Measurements from ENCODE around the gene RAB24.

The RAB24 gene

DNA sequence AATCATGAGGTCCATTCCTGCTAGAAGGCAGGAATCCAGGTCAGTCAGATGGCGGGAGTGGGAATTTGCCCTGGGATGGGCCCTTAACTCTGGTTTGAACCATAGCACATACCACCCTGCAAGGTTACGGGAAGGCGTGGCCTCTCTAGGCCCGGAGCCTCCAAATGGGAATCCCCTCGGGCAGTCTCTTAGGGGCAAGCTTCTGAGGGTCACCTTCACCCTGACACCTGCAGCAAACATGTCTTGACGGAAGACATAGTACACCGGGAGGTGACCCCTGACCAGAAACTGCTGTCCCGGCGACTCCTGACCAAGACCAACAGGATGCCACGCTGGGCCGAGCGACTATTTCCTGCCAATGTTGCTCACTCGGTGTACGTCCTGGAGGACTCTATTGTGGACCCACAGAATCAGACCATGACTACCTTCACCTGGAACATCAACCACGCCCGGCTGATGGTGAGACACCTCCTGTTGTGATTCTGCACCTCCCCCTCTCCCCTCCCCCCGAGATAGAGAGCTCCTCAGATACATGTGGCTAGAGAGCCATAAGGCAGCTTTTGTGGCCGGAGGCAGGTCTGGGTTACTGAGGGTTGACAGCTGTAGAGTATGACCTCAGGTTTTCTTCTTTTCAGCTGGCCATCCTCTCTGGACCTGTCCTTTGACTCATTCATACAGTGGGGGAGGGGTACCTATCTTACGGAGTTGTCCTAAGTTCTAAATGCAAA lies 1.0 kb upstream of the RAB24 start:
- DNase-seq (ENCODE audit: low read depth) = no peak
- TF ChIP-seq, protein P1, sequence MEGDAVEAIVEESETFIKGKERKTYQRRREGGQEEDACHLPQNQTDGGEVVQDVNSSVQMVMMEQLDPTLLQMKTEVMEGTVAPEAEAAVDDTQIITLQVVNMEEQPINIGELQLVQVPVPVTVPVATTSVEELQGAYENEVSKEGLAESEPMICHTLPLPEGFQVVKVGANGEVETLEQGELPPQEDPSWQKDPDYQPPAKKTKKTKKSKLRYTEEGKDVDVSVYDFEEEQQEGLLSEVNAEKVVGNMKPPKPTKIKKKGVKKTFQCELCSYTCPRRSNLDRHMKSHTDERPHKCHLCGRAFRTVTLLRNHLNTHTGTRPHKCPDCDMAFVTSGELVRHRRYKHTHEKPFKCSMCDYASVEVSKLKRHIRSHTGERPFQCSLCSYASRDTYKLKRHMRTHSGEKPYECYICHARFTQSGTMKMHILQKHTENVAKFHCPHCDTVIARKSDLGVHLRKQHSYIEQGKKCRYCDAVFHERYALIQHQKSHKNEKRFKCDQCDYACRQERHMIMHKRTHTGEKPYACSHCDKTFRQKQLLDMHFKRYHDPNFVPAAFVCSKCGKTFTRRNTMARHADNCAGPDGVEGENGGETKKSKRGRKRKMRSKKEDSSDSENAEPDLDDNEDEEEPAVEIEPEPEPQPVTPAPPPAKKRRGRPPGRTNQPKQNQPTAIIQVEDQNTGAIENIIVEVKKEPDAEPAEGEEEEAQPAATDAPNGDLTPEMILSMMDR (IDR thresholded peaks at IDR 0.05; ENCODE audit: control insufficient read depth, extremely low read depth, insufficient read depth) = no peak
- peak overlapping the region; percentile 91 for H3K4me3 ChIP-seq (ENCODE audit: low read depth, low read length)

DNA sequence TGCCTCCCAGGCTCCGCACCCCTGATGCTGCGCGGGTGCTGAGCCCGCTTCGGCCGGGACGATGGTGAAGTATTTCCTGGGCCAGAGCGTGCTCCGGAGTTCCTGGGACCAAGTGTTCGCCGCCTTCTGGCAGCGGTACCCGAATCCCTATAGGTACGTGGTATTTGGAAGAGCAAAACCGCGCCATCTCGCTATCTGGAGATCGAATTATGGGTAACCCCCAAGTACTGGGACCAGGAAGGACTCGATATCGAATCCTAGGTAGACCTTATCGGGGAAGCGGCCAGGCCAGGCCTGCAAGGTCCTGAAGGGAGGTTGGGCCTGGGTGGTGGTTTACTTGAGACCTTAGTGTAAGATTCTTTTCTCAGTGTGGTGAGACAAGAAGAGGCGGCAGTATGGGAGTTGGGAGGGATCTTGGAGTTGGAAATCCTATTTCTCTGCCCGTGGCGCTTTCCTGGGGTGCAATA lies 439 bp upstream of the RAB24 start:
- DNase-seq (ENCODE audit: low read depth) = no peak
- TF ChIP-seq, protein P1 (IDR thresholded peaks at IDR 0.05; ENCODE audit: control insufficient read depth, extremely low read depth, insufficient read depth) = no peak
- H3K4me3 ChIP-seq (ENCODE audit: low read depth, low read length) = peak overlapping the region; percentile 91

DNA sequence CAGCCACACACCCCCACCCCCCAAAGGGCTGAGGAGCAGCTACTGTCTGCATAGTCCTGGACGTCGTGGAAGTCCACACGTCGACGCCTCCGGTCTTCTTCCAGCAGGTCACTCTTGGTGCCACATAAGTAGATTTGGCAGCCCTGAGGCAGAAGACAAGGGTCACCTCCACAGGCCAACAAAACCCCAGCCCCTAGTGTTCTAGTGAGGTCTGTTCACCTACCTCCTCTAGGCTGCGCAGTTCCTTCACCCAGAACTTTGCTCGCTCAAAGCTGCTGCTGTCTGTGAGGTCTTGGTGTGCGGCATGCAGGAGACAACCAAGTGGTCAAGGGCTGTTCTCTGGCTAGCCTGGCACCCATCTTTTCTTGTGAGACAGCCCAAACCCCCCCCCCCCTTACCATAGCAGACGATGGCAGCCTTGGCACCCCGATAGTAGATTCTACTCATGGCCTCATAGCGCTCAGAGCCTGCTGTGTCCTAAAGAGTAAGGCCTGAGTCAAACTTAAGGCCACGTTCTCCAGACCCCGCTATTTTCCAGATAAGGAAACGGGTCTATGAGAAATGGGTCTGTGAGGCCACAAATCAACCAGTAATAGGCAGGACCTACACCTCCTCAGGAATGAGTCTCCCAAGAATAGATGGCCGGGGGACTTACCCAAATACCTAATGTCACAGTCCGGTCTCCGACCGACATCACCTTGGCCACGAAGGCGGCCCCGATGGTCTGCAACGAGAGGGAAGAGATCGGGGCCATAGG lies 987 bp downstream of the RAB24 start:
- no peak for DNase-seq (ENCODE audit: low read depth)
- TF ChIP-seq, protein P1 (IDR thresholded peaks at IDR 0.05; ENCODE audit: control insufficient read depth, extremely low read depth, insufficient read depth) = no peak
- peak overlapping the region; percentile 91 for H3K4me3 ChIP-seq (ENCODE audit: low read depth, low read length)

DNA sequence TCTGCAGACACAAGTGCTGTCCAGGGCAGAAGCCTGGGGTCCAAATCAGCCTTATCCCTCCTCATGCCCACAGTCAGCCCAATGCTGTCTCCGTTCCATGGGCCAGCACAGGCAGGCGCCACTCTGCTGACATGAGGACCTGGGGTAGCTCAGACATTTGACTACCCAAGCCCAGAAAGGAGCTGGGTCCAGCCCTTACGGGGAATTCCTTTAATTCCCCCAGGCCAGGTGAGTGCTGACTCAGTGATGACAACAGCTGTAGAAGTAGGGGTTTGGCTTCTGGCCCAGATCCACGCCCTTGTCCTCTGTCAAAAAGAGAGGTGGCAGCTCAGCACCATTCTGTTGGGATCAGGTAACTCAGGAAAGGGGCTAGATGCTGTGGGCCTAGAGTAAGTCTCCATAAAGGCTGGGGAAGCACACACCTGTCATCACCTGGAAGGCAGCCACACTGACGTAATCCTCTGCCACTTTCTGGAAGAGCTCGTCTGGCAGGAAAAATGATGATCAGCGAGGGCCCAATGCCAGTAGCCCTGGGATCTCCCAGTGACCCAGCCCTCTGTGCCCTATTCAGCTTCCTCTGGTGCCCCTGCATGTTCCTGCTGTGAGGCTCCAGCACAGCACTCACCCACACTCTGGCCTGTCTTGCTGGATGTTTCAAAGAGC lies 1.9 kb downstream of the RAB24 start:
- peak; percentile 96 for DNase-seq (ENCODE audit: low read depth)
- TF ChIP-seq, protein P1 (IDR thresholded peaks at IDR 0.05; ENCODE audit: control insufficient read depth, extremely low read depth, insufficient read depth) = no peak
- peak overlapping the region; percentile 91 for H3K4me3 ChIP-seq (ENCODE audit: low read depth, low read length)

DNA sequence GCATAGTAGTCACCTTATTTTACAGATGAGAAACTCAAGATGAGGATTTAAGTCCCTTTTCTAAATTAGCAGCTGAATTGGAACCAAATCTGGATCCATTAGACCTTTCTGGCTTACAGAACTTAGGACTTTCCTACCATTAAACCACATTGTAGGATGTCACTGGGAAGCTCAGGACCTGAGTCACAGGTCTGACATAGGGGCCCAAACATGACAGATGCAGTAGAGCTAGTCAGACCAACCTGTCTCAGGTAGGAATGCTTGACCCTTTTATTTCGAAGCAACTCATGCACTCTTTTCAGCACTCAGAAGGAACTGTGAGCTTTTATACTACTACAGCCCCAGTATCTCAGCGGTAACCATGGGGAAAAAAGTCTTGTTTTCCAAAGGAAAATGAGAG lies 2.6 kb downstream of the RAB24 start:
- TF ChIP-seq, protein P1 (IDR thresholded peaks at IDR 0.05; ENCODE audit: control insufficient read depth, extremely low read depth, insufficient read depth) = no peak
- DNase-seq (ENCODE audit: low read depth) = no peak
- H3K4me3 ChIP-seq (ENCODE audit: low read depth, low read length) = no peak overlapping the region

DNA sequence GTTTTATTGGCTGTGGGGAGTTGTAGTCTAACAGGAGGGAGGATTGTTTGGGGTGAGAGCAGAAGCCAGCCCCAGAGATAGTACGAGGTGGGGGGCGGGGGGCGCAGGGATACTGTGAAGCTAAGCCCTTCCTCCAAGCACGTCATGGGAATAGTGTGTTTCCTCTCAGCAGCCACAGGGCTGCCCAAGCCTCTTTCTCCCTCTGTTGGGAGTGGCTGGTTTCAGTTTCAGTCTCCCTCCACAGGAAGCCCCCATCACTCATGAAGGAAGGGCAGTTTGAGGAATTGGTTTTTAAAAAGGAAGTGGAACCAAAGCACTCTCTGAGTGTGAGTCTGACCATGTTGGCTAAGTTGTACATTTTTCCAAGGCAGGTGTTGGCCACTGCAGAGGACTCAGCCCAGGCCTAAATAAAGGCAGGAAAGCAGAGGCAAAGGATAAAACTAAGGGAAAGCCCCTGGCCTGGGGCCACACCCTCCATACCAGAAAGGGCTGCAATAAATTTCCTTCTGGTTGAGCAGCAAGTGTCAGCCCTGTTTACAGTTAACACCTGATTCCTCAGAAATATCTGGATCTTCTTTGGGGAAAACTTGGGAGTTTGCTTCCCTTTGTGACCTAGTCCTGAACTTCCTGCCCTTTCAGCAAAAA lies 3.2 kb downstream of the RAB24 start:
- TF ChIP-seq, protein P1 (IDR thresholded peaks at IDR 0.05; ENCODE audit: control insufficient read depth, extremely low read depth, insufficient read depth) = no peak
- no peak overlapping the region for H3K4me3 ChIP-seq (ENCODE audit: low read depth, low read length)
- no peak for DNase-seq (ENCODE audit: low read depth)
